ENCODE data around the gene ZBTB8B. TPM values are rescaled to one million over a fixed set of nuclear protein-coding genes. Genes with fewer than 3 reads are reported as not detected.

The ZBTB8B gene
- polyA plus RNA-seq, 1 of the 3 experiments (the other 2 are of a cell fraction) = 0.08 TPM

Other genes starting within 250 kb of the ZBTB8B start
- gene TMEM234, start 242.7 kb upstream of the ZBTB8B start, polyA plus RNA-seq (2012; rRNA removed) = 31.8 and 31.9 TPM in 2 replicates
- 463 and 479 TPM in 2 replicates for gene EIF3I, start 242.7 kb upstream of the ZBTB8B start, polyA plus RNA-seq (2012; rRNA removed)
- gene FAM167B, start 217.8 kb upstream of the ZBTB8B start, polyA plus RNA-seq (2012; rRNA removed) = 1.2 and 1.6 TPM in 2 replicates
- gene LCK, start 213.8 kb upstream of the ZBTB8B start, polyA plus RNA-seq (2012; rRNA removed) = not detected in 2 replicates
- gene HDAC1, start 173.0 kb upstream of the ZBTB8B start, polyA plus RNA-seq (2012; rRNA removed) = 172 and 226 TPM in 2 replicates
- 254 and 275 TPM in 2 replicates for gene MARCKSL1, start 128.8 kb upstream of the ZBTB8B start, polyA plus RNA-seq (2012; rRNA removed)
- 8.0 and 10.0 TPM in 2 replicates for gene FAM229A, start 102.6 kb upstream of the ZBTB8B start, polyA plus RNA-seq (2012; rRNA removed)
- gene TSSK3, start 102.5 kb upstream of the ZBTB8B start, polyA plus RNA-seq (2012; rRNA removed) = 0.28 and 0.86 TPM in 2 replicates
- 51.0 and 65.7 TPM in 2 replicates for gene BSDC1, start 70.6 kb upstream of the ZBTB8B start, polyA plus RNA-seq (2012; rRNA removed)
- gene ZBTB8A, start 74.4 kb downstream of the ZBTB8B start, polyA plus RNA-seq (2012; rRNA removed) = 1.3 and 1.9 TPM in 2 replicates
- gene ZBTB8OS, start 185.5 kb downstream of the ZBTB8B start, polyA plus RNA-seq (2012; rRNA removed) = 59.2 and 69.8 TPM in 2 replicates
- gene RBBP4, start 186.1 kb downstream of the ZBTB8B start, polyA plus RNA-seq (2012; rRNA removed) = 107 and 108 TPM in 2 replicates
- 25.6 and 32.0 TPM in 2 replicates for gene SYNC, start 237.7 kb downstream of the ZBTB8B start, polyA plus RNA-seq (2012; rRNA removed)